ENCODE data around the gene BEND2. TPM values are rescaled to one million over a fixed set of nuclear protein-coding genes. Genes with fewer than 3 reads are reported as not detected.
"Not testable (repeated sequence)": the region's sequence is repeated elsewhere in the genome, so short reads cannot be mapped to it uniquely, and the experiment has no call there.

BEND2 gene
- polyA plus RNA-seq, 1 of the 3 experiments (the other 2 are of a cell fraction): not detected

GRCh38 chrX:18255059-18255458 lies 34.4 kb upstream of the BEND2 start:
- Histone ChIP-seq H4K20me1 (ENCODE audit: insufficient read depth) (no peaks in the 10 kb centered on the region), H3F3A (replicated peaks; ENCODE audit: insufficient read depth) (no peaks in the 10 kb centered on the region), H3K4me2 (no peak overlapping the region), H3K4me1 (ENCODE audit: control insufficient read depth in 1 of 2, insufficient read depth in 2 of 2, low read depth in 1 of 2, low read length in 1 of 2) (no peaks in the 10 kb centered on the region), H3K9me2 (no peaks in the 10 kb centered on the region), H3K4me3 (ENCODE audit: low read depth in 2 of 2, low read length in 1 of 2) (no peak overlapping the region), H3K9ac (no peak overlapping the region), H2AFZ (ENCODE audit: low read depth) (no peak overlapping the region), H3K79me2 (ENCODE audit: insufficient read depth) (no peaks in the 10 kb centered on the region), H3K36me3 (replicated peaks in 1 of 2; ENCODE audit: control insufficient read depth in 1 of 2, insufficient read depth in 2 of 2, low read length in 1 of 2) (peaks cover 3 to 4% of the 10 kb centered on the region in 2 experiments), H3K27me3 (ENCODE audit: insufficient read depth) (no peaks in the 10 kb centered on the region), H3K9me3 (no peaks in the 10 kb centered on the region), H3K27ac (ENCODE audit: low read depth in 2 of 2, low read length in 1 of 2) (no peak overlapping the region)
- no peak for TF ChIP-seq RCOR1 (IDR thresholded peaks at IDR 0.05; ENCODE audit: low read length)
- no peak for TF ChIP-seq NFIC (IDR thresholded peaks at IDR 0.05; ENCODE audit: borderline replicate concordance)
- TF ChIP-seq MXI1 (IDR thresholded peaks at IDR 0.05; ENCODE audit: low read depth, low read length): no peak
- no peak for TF ChIP-seq FOXM1 (IDR thresholded peaks at IDR 0.05; ENCODE audit: low read depth)
- TF ChIP-seq ELF1 (IDR thresholded peaks at IDR 0.05): no peak
- TF ChIP-seq, protein P1, sequence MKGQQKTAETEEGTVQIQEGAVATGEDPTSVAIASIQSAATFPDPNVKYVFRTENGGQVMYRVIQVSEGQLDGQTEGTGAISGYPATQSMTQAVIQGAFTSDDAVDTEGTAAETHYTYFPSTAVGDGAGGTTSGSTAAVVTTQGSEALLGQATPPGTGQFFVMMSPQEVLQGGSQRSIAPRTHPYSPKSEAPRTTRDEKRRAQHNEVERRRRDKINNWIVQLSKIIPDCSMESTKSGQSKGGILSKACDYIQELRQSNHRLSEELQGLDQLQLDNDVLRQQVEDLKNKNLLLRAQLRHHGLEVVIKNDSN (IDR thresholded peaks at IDR 0.05; ENCODE audit: borderline replicate concordance, low read depth): no peak
- TF ChIP-seq TCF12 (IDR thresholded peaks at IDR 0.05): no peak
- no peak for TF ChIP-seq CHD2 (IDR thresholded peaks at IDR 0.05; ENCODE audit: low read length, partially characterized antibody)
- no peak for TF ChIP-seq REST (IDR thresholded peaks at IDR 0.05; ENCODE audit: low read depth, low read length)
- no peak for TF ChIP-seq TAF1 (IDR thresholded peaks at IDR 0.05; ENCODE audit: borderline replicate concordance, low read depth, low read length)
- no peak for TF ChIP-seq POLR2AphosphoS5 (IDR thresholded peaks at IDR 0.05; ENCODE audit: low read depth, low read length)
- TF ChIP-seq FOSL2 (IDR thresholded peaks at IDR 0.05; ENCODE audit: borderline replicate concordance, low read depth): no peak
- 56% methylated on average over 1 of the region's 1 CpG for WGBS (ENCODE audit: low lambda C conversion rate)
- ChIA-PET POLR2A (no interaction called here), CTCF (no interaction called here)
- DNase-seq: no peak

- Histone ChIP-seq H3K9ac (no peak overlapping the region), H4K20me1 (ENCODE audit: insufficient read depth) (no peaks in the 10 kb centered on the region), H2AFZ (ENCODE audit: low read depth) (no peak overlapping the region), H3K9me2 (no peaks in the 10 kb centered on the region), H3K4me3 (ENCODE audit: low read depth in 2 of 2, low read length in 1 of 2) (no peak overlapping the region; a peak in 1 of 4 replicates), H3K79me2 (ENCODE audit: insufficient read depth) (no peaks in the 10 kb centered on the region), H3K4me1 (ENCODE audit: control insufficient read depth in 1 of 2, insufficient read depth in 2 of 2, low read depth in 1 of 2, low read length in 1 of 2) (no peaks in the 10 kb centered on the region), H3K4me2 (no peak overlapping the region), H3F3A (replicated peaks; ENCODE audit: insufficient read depth) (no peaks in the 10 kb centered on the region), H3K9me3 (no peaks in the 10 kb centered on the region), H3K27me3 (ENCODE audit: insufficient read depth) (no peaks in the 10 kb centered on the region), H3K27ac (ENCODE audit: low read depth in 2 of 2, low read length in 1 of 2) (no peak overlapping the region), H3K36me3 (replicated peaks in 1 of 2; ENCODE audit: control insufficient read depth in 1 of 2, insufficient read depth in 2 of 2, low read length in 1 of 2) (peaks cover 0 to 4% of the 10 kb centered on the region in 2 experiments)
- ChIA-PET POLR2A (no interaction called here), CTCF (no interaction called here)
- TF ChIP-seq IRF3 (IDR thresholded peaks at IDR 0.05; ENCODE audit: low read depth, low read length) (no peak), RFX5 (IDR thresholded peaks at IDR 0.05; ENCODE audit: low read length) (no peak)
- DNase-seq: no peak
- 52% methylated on average over 3 of the region's 3 CpGs for WGBS (ENCODE audit: low lambda C conversion rate)
Measured at GRCh38 chrX:18252644-18253359, 32.1 kb upstream of the BEND2 start.

- CTCF ChIA-PET, H3K9ac ChIP-seq: not testable (repeated sequence)
Measured at GRCh38 chrX:18229646-18230045, 9.0 kb upstream of the BEND2 start.

More at GRCh38 chrX:18229646-18230045, 9.0 kb upstream of the BEND2 start:
- WGBS (ENCODE audit: low lambda C conversion rate): 59% methylated on average over 20 of the region's 21 CpGs
- H2AFZ ChIP-seq (ENCODE audit: low read depth); H3K27me3 ChIP-seq (ENCODE audit: insufficient read depth); H3K9me2 ChIP-seq; POLR2A ChIA-PET; H3K79me2 ChIP-seq (ENCODE audit: insufficient read depth); H3K36me3 ChIP-seq (replicated peaks in 1 of 2; ENCODE audit: control insufficient read depth in 1 of 2, insufficient read depth in 2 of 2, low read length in 1 of 2); H3K4me2 ChIP-seq; H3F3A ChIP-seq (replicated peaks; ENCODE audit: insufficient read depth); H3K4me3 ChIP-seq (ENCODE audit: low read depth in 2 of 2, low read length in 1 of 2); H3K9me3 ChIP-seq; H4K20me1 ChIP-seq (ENCODE audit: insufficient read depth); H3K4me1 ChIP-seq (ENCODE audit: control insufficient read depth in 1 of 2, insufficient read depth in 2 of 2, low read depth in 1 of 2, low read length in 1 of 2); H3K27ac ChIP-seq (ENCODE audit: low read depth in 2 of 2, low read length in 1 of 2); DNase-seq: not testable (repeated sequence)

Measured in SK-N-SH (cell line).